Activated B cell treated with CpG ODN at 0.5 μM for 24 hours (primary cell): ENCODE results near the gene SND1. TPM values are rescaled to one million over a fixed set of nuclear protein-coding genes. Genes with fewer than 3 reads are reported as not detected.
A peak's percentile ranks its signal among the peaks of the same experiment; 100 is the strongest.

ENCODE experiments used
- ATAC-seq: fragments of 200-7000 bp; cut with Tn5 transposase; one replicate; pipeline ENCODE4 v1.10.0; 2021; ENCODE audit warnings: low read depth, mild to moderate bottlenecking, moderate library complexity
- CTCF ChIA-PET: fragments of 350-600 bp; sonication (Branson Sonifier 250); formaldehyde crosslinking; loops from one replicate; lab custom pipeline; 2021; ENCODE audit warnings: antibody characterized with exemption; lab: Charles Lee
- POLR2A ChIA-PET: fragments of 350-600 bp; sonication (Branson Sonifier 250); formaldehyde crosslinking; loops from one replicate; lab custom pipeline; 2021; ENCODE audit warnings: antibody characterized with exemption; lab: Charles Lee
- DNase-seq: peaks from one replicate; pipeline ENCODE4 v3.0.0; 2022
- H3K27ac Mint-ChIP-seq: one replicate; pipeline ENCODE4 v1.8.0; 2020; ENCODE audit warnings: mixed read lengths
- H3K27me3 Mint-ChIP-seq: one replicate; pipeline ENCODE4 v1.8.0; 2021; ENCODE audit warnings: mixed read lengths
- H3K36me3 Mint-ChIP-seq: one replicate; pipeline ENCODE4 v1.8.0; 2021; ENCODE audit warnings: low read depth, mixed read lengths
- H3K4me1 Mint-ChIP-seq: one replicate; pipeline ENCODE4 v1.8.0; 2021; ENCODE audit warnings: mixed read lengths
- H3K4me3 Mint-ChIP-seq: one replicate; pipeline ENCODE4 v1.8.0; 2020; ENCODE audit warnings: mild to moderate bottlenecking, mixed read lengths
- H3K9me3 Mint-ChIP-seq: one replicate; pipeline ENCODE4 v1.8.0; 2020; ENCODE audit warnings: mixed read lengths
- intact Hi-C: fragments of 100-400 bp; cut with micrococcal nuclease; formaldehyde crosslinking; loops from one replicate; pipeline ENCODE4 v1.15.1; 2024
- total RNA-seq: library from RNA; stranded (reverse); gene quantifications from 2 replicates; pipeline ENCODE4 v1.2.3, GENCODE V29; 2022
- TF ChIP-seq, protein P1 (sequence below): fragments of 200-600 bp; IDR thresholded peaks from one replicate; pipeline ENCODE4 v1.8.0; 2022; ENCODE audit warnings: antibody characterized with exemption, mild to moderate bottlenecking

Gene SND1
- total RNA-seq, 1 donor from 2014 or later = 215 TPM

DNA sequence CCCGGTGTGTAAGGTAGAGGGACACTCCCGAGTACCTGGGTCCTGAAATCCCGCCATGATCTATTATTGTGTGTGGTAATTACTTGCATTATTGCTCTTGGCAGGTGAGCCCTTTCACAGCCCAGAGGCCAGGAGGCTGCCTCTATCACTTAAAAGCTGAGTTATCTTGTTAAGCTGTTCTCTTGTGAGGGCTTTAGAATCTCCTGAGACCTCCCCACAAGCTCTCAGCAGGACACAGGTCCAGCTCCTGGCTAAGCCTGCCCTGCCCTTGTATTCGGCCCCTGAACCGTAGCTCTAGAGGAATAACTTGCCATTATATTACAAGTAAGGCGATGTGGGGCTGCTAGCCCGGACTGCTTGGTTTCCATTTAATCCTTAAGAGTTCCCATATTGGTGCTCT lies 13.9 kb downstream of the SND1 start:
- intact Hi-C loops = no loop called here
- Mint-ChIP-seq H3K4me3 (no peak overlapping the region), H3K27me3 (no peaks in the 10 kb centered on the region), H3K36me3 (peaks cover 48% of the 10 kb centered on the region), H3K27ac (no peak overlapping the region), H3K9me3 (no peaks in the 10 kb centered on the region), H3K4me1 (peaks cover 29% of the 10 kb centered on the region)
- CTCF ChIA-PET = interaction anchor here (1.2 kb wide), 1 partner anchor 19 kb away, joined by 3 read pairs; no protein-coding TSS in a partner anchor
- DNase-seq (no peak), ATAC-seq (no peak)
- TF ChIP-seq, protein P1, sequence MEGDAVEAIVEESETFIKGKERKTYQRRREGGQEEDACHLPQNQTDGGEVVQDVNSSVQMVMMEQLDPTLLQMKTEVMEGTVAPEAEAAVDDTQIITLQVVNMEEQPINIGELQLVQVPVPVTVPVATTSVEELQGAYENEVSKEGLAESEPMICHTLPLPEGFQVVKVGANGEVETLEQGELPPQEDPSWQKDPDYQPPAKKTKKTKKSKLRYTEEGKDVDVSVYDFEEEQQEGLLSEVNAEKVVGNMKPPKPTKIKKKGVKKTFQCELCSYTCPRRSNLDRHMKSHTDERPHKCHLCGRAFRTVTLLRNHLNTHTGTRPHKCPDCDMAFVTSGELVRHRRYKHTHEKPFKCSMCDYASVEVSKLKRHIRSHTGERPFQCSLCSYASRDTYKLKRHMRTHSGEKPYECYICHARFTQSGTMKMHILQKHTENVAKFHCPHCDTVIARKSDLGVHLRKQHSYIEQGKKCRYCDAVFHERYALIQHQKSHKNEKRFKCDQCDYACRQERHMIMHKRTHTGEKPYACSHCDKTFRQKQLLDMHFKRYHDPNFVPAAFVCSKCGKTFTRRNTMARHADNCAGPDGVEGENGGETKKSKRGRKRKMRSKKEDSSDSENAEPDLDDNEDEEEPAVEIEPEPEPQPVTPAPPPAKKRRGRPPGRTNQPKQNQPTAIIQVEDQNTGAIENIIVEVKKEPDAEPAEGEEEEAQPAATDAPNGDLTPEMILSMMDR = no peak
- POLR2A ChIA-PET = interaction anchor here (1.2 kb wide), 1 partner anchor 15 kb away, joined by 3 read pairs; no protein-coding TSS in a partner anchor

DNA sequence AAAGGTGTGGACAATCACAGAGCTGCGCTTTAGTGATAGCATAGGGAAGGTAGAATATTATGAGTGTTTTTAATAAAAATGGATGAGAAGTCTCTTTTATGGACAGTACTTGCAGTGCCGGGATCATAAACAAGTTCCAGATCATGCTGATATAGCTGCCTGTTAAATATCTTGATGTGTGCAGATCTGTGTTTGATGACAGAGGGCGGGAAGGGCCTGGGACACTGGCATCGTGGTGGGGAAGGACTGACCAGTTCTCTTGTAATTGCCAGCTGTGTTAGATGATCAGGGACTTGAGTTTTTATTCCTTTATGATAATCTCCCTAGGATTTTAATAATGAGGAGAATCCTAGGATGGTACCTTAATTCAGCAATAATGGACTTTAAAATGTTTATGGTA lies 14.6 kb downstream of the SND1 start:
- Mint-ChIP-seq H3K4me3 (no peak overlapping the region), H3K36me3 (peaks cover 45% of the 10 kb centered on the region), H3K4me1 (peaks cover 29% of the 10 kb centered on the region), H3K27me3 (no peaks in the 10 kb centered on the region), H3K27ac (no peak overlapping the region), H3K9me3 (no peaks in the 10 kb centered on the region)
- DNase-seq (no peak), ATAC-seq (no peak)
- TF ChIP-seq, protein P1 = no peak
- POLR2A ChIA-PET = interaction anchor here (1.2 kb wide), 1 partner anchor 15 kb away, joined by 3 read pairs; no protein-coding TSS in a partner anchor
- intact Hi-C loops = no loop called here
- CTCF ChIA-PET = interaction anchor here (1.2 kb wide), 1 partner anchor 19 kb away, joined by 3 read pairs; no protein-coding TSS in a partner anchor

GRCh38 chr7:127667017-127667670 lies 15.2 kb downstream of the SND1 start:
- ChIA-PET POLR2A (no interaction called here), CTCF (no interaction called here)
- DNase-seq = no peak
- Mint-ChIP-seq H3K27me3 (no peaks in the 10 kb centered on the region), H3K4me3 (no peak overlapping the region), H3K4me1 (peaks cover 29% of the 10 kb centered on the region), H3K36me3 (peaks cover 48% of the 10 kb centered on the region), H3K27ac (no peak overlapping the region), H3K9me3 (no peaks in the 10 kb centered on the region)
- no peak for ATAC-seq
- intact Hi-C loops = no loop called here
- TF ChIP-seq, protein P1 = no peak

GRCh38 chr7:127667759-127668530 lies 16.0 kb downstream of the SND1 start:
- peaks cover 45% of the 10 kb centered on the region for H3K36me3 Mint-ChIP-seq
- H3K4me3 Mint-ChIP-seq = no peak overlapping the region
- ChIA-PET POLR2A (no interaction called here), CTCF (no interaction called here)
- ATAC-seq (no peak), DNase-seq (no peak)
- H3K9me3 Mint-ChIP-seq = no peaks in the 10 kb centered on the region
- no peaks in the 10 kb centered on the region for H3K27me3 Mint-ChIP-seq
- intact Hi-C loops = no loop called here
- H3K4me1 Mint-ChIP-seq = peaks cover 29% of the 10 kb centered on the region
- H3K27ac Mint-ChIP-seq = peak overlapping the region; percentile 59
- TF ChIP-seq, protein P1 = no peak

- POLR2A ChIA-PET = no interaction called here
- peaks cover 41% of the 10 kb centered on the region for H3K36me3 Mint-ChIP-seq
Observed at GRCh38 chr7:127671341-127671740, 19.3 kb downstream of the SND1 start.

More at GRCh38 chr7:127671341-127671740, 19.3 kb downstream of the SND1 start:
- H3K27me3 Mint-ChIP-seq = no peaks in the 10 kb centered on the region
- intact Hi-C loops = no loop called here
- H3K9me3 Mint-ChIP-seq = no peaks in the 10 kb centered on the region
- H3K27ac Mint-ChIP-seq = no peak overlapping the region
- no peak overlapping the region for H3K4me3 Mint-ChIP-seq
- TF ChIP-seq, protein P1 = no peak
- ATAC-seq = no peak
- H3K4me1 Mint-ChIP-seq = peaks cover 28% of the 10 kb centered on the region
- no peak for DNase-seq
- CTCF ChIA-PET = no interaction called here
